IMR-90 (cell line): Measurements from ENCODE around the gene ELFN1. TPM values are rescaled to one million over a fixed set of nuclear protein-coding genes. Genes with fewer than 3 reads are reported as not detected.

ENCODE experiments used
- ATAC-seq: fragments of 200-7000 bp; cut with Tn5 transposase; 2 replicates; pipeline ENCODE4 v1.9.1; 2020; ENCODE audit warnings: low read depth, mild to moderate bottlenecking, moderate library complexity
- BruUV-seq: library from RNA; stranded (reverse); fragments of 400-500 nt; replicated peaks from 2 replicates; lab custom pipeline; 2021; lab: Mats Ljungman, UMichigan
- CTCF ChIA-PET: fragments of 300-600 bp; formaldehyde crosslinking; extraction: SDS; loops from one replicate; lab custom pipeline; 2021; ENCODE audit warnings: antibody characterized with exemption; lab: Yijun Ruan, JAX
- POLR2A ChIA-PET: fragments of 300-600 bp; sonication (Branson Sonifier 250); formaldehyde crosslinking; loops from one replicate; lab custom pipeline; 2022; ENCODE audit warnings: antibody characterized with exemption; ENCODE audit not compliant: unreplicated experiment; lab: Charles Lee
- DNase-seq: peaks from one replicate; pipeline ENCODE4 v3.0.0; 2013
- H2AFZ ChIP-seq: replicated peaks from 2 replicates; pipeline ENCODE3; 2013; ENCODE audit warnings: low read length, mild to moderate bottlenecking; ENCODE audit not compliant: poor library complexity
- H2AK5ac ChIP-seq: 2 replicates; pipeline ENCODE4 v1.6.1; 2013; ENCODE audit warnings: low read depth, low read length, inconsistent platforms
- H2AK9ac ChIP-seq: replicated peaks from 2 replicates; pipeline ENCODE3; 2013; ENCODE audit warnings: mild to moderate bottlenecking, low read depth, low read length, moderate library complexity; ENCODE audit not compliant: poor library complexity
- H2BK120ac ChIP-seq: 2 replicates; pipeline ENCODE4 v1.6.1; 2013; ENCODE audit warnings: low read depth, low read length, inconsistent platforms
- H2BK15ac ChIP-seq: 3 replicates; pipeline ENCODE4 v1.6.1; 2013; ENCODE audit warnings: low read depth, low read length, inconsistent platforms
- H2BK20ac ChIP-seq: 2 replicates; pipeline ENCODE4 v1.6.1; 2013; ENCODE audit warnings: low read depth, mild to moderate bottlenecking, inconsistent platforms, low read length, moderate library complexity
- H2BK5ac ChIP-seq: 2 replicates; pipeline ENCODE4 v1.6.1; 2013; ENCODE audit warnings: mild to moderate bottlenecking, low read depth, low read length, inconsistent platforms; ENCODE audit not compliant: poor library complexity, severe bottlenecking
- H3K14ac ChIP-seq: replicated peaks from 2 replicates; pipeline ENCODE4 v1.6.1; 2013; ENCODE audit warnings: low read depth, low read length, inconsistent platforms
- H3K18ac ChIP-seq: 2 replicates; pipeline ENCODE4 v1.6.1; 2013; ENCODE audit warnings: low read depth, low read length, control low read depth
- H3K23ac ChIP-seq: 2 replicates; pipeline ENCODE4 v1.6.1; 2013; ENCODE audit warnings: low read depth, low read length, inconsistent platforms
- H3K27ac ChIP-seq: 2 replicates; pipeline ENCODE4 v1.5.1; 2013; ENCODE audit warnings: mild to moderate bottlenecking, control low read depth, low read length; ENCODE audit not compliant: insufficient read depth
- H3K27me3 ChIP-seq: 2 replicates; pipeline ENCODE4 v1.6.1; 2013; ENCODE audit warnings: low read length; ENCODE audit not compliant: control insufficient read depth, insufficient read depth
- H3K36me3 ChIP-seq: 2 replicates; pipeline ENCODE4 v1.6.1; 2013; ENCODE audit warnings: low read length, mixed read lengths; ENCODE audit not compliant: control insufficient read depth, insufficient read depth
- H3K4ac ChIP-seq: 2 replicates; pipeline ENCODE4 v1.6.1; 2013; ENCODE audit warnings: low read depth, low read length, inconsistent platforms
- H3K4me1 ChIP-seq: 2 replicates; pipeline ENCODE4 v1.6.1; 2013; ENCODE audit warnings: low read length, mixed read lengths; ENCODE audit not compliant: control insufficient read depth, insufficient read depth
- H3K4me2 ChIP-seq: 2 replicates; pipeline ENCODE4 v1.6.1; 2013; ENCODE audit warnings: low read depth, mild to moderate bottlenecking, control low read depth, low read length, moderate library complexity
- H3K4me3 ChIP-seq: 2 replicates; pipeline ENCODE4 v1.5.1; 2013; ENCODE audit warnings: low read depth, mild to moderate bottlenecking, control low read depth, low read length, moderate library complexity; ENCODE audit not compliant: insufficient read depth
- H3K56ac ChIP-seq: 2 replicates; pipeline ENCODE4 v1.6.1; 2013; ENCODE audit warnings: low read length, inconsistent platforms; ENCODE audit not compliant: insufficient read depth; ENCODE audit errors: extremely low read depth
- H3K79me1 ChIP-seq, 2 experiments: 2 replicates each; pipeline ENCODE4 v1.6.1; 2013; ENCODE audit warnings: low read length in 2 of 2, inconsistent platforms in 1 of 2, low read depth in 1 of 2
- H3K9ac ChIP-seq: 2 replicates; pipeline ENCODE4 v1.6.1; 2013; ENCODE audit warnings: low read depth, low read length, control low read depth
- H3K9me1 ChIP-seq: 2 replicates; pipeline ENCODE4 v1.6.1; 2013; ENCODE audit warnings: low read length, inconsistent platforms; ENCODE audit not compliant: insufficient read depth
- H3K9me3 ChIP-seq: 2 replicates; pipeline ENCODE4 v1.6.1; 2013; ENCODE audit warnings: low read length; ENCODE audit not compliant: control insufficient read depth, insufficient read depth
- H4K20me1 ChIP-seq: 2 replicates; pipeline ENCODE4 v1.6.1; 2013; ENCODE audit warnings: low read length, inconsistent platforms; ENCODE audit not compliant: insufficient read depth
- H4K5ac ChIP-seq: 2 replicates; pipeline ENCODE4 v1.6.1; 2013; ENCODE audit warnings: mild to moderate bottlenecking, low read depth, low read length, control low read depth
- H4K8ac ChIP-seq, 2 experiments: 2 replicates each; pipeline ENCODE4 v1.6.1; 2013; ENCODE audit warnings: low read depth in 2 of 2, low read length in 2 of 2, control low read depth in 1 of 2, inconsistent platforms in 1 of 2
- H4K91ac ChIP-seq: 2 replicates; pipeline ENCODE4 v1.6.1; 2013; ENCODE audit warnings: low read depth, low read length, inconsistent platforms; ENCODE audit not compliant: insufficient read depth
- BHLHE40 ChIP-seq: fragments of 150-350 bp; IDR thresholded peaks from 2 replicates; pipeline ENCODE4 v1.6.1; 2016; ENCODE audit warnings: mild to moderate bottlenecking, low read depth, low read length
- CEBPB ChIP-seq: IDR thresholded peaks from 2 replicates; pipeline ENCODE4 v1.6.1; 2012; ENCODE audit warnings: low read depth, low read length, improper control_type of control experiment
- FOS ChIP-seq: fragments of 150-350 bp; IDR thresholded peaks from 2 replicates; pipeline ENCODE4 v1.6.1; 2016; ENCODE audit warnings: low read depth, low read length
- MAFK ChIP-seq: IDR thresholded peaks from 2 replicates; pipeline ENCODE4 v1.6.1; 2012; ENCODE audit warnings: low read depth, low read length, improper control_type of control experiment
- MXI1 ChIP-seq: IDR thresholded peaks from 2 replicates; pipeline ENCODE4 v1.6.1; 2012; ENCODE audit warnings: low read depth, mild to moderate bottlenecking, low read length, moderate library complexity, borderline replicate concordance
- NFE2L2 ChIP-seq: fragments of 150-350 bp; IDR thresholded peaks from 2 replicates; pipeline ENCODE4 v1.6.1; 2016; ENCODE audit warnings: low read depth, mild to moderate bottlenecking, low read length
- POLR2A ChIP-seq: IDR thresholded peaks from 2 replicates; pipeline ENCODE4 v1.6.1; 2012; ENCODE audit warnings: mild to moderate bottlenecking, low read depth, low read length
- RAD21 ChIP-seq: IDR thresholded peaks from 2 replicates; pipeline ENCODE4 v1.6.1; 2012; ENCODE audit warnings: low read length, improper control_type of control experiment
- RCOR1 ChIP-seq: IDR thresholded peaks from 2 replicates; pipeline ENCODE4 v1.6.1; 2012; ENCODE audit warnings: mild to moderate bottlenecking, low read length, improper control_type of control experiment; ENCODE audit not compliant: insufficient replicate concordance
- RFX5 ChIP-seq: IDR thresholded peaks from 2 replicates; pipeline ENCODE4 v1.8.0; 2012; ENCODE audit warnings: low read depth, mild to moderate bottlenecking, low read length, moderate library complexity
- SMC3 ChIP-seq: fragments of 150-350 bp; IDR thresholded peaks from 2 replicates; pipeline ENCODE4 v1.6.1; 2016; ENCODE audit warnings: low read depth, mild to moderate bottlenecking, antibody characterized with exemption, low read length, moderate library complexity
- WGBS, 2 experiments: methylation state at CpG; one replicate each; pipeline versions ENCODE4 v1.1.5 to v1.1.7; 2013; ENCODE audit warnings: missing lambda C conversion rate in 2 of 2; ENCODE audit not compliant: insufficient read length in 1 of 2; ENCODE audit errors: extremely low coverage in 2 of 2; 5-methylcytosine and 5-hydroxymethylcytosine counted together
- dilution Hi-C: fragments of 300-500 bp; cut with HindIII; formaldehyde crosslinking; loops from one replicate; pipeline ENCODE4 v1.14.3; 2018; ENCODE audit warnings: low sequenced_read_pairs; ENCODE audit not compliant: unreplicated experiment
- in situ Hi-C: fragments of 300-500 bp; cut with MboI; formaldehyde crosslinking; loops from 3 replicates; pipeline ENCODE4 v1.14.3; 2019; ENCODE audit warnings: low sequenced_read_pairs, inconsistent platforms, mixed read lengths
- intact Hi-C: fragments of 100-400 bp; cut with micrococcal nuclease; formaldehyde crosslinking; loops from 2 replicates; pipeline ENCODE4 v1.10.0; 2022
- polyA plus RNA-seq, 3 experiments: library from polyadenylated mRNA; depleted of rRNA; stranded (reverse); fragments of >200 nt; gene quantifications; 2 replicates each; pipeline ENCODE4 v1.2.3, GENCODE V29; 2012; ENCODE audit warnings: low replicate concordance in 1 of 3
- total RNA-seq: library from RNA; depleted of rRNA; stranded (reverse); fragments of >200 nt; gene quantifications from 2 replicates; pipeline ENCODE4 v1.2.3, GENCODE V29; 2012
- TF ChIP-seq, protein P1 (sequence below): fragments of 150-350 bp; IDR thresholded peaks from 2 replicates; pipeline ENCODE4 v1.6.1; 2017; ENCODE audit warnings: mild to moderate bottlenecking, antibody characterized with exemption, low read length, low read depth
- TF ChIP-seq, protein P2 (sequence below): conservative IDR thresholded peaks from 2 replicates; pipeline ENCODE4 v1.5.1; 2012; ENCODE audit warnings: mild to moderate bottlenecking, low read depth, low read length, improper control_type of control experiment

The ELFN1 gene
- total and polyA plus RNA-seq, 2 of the 4 experiments (the other 2 are of a cell fraction), result 1.6 to 5.2 TPM

DNA sequence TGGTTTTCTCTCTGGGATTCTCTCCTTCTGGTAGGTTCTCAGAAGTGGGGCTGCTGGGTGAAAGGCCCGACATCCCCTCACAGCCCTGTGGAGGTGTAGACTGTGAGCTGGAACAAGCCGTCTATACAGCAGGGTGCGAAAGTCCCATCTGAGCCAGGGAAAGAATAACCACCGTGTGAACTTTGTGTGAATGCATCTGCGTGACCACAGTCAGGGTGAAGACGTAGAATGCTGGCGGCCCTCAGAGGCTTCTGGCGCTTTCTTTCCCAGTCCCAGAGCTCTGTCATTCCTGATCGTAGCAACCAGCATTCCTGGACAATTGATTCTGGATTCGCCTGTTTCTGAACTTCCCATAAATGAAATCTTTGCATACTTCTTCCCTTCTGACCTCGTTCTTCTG lies 30.0 kb downstream of the ELFN1 start:
- Histone ChIP-seq H3K4ac (no peak overlapping the region), H3K18ac (no peak overlapping the region), H2AK5ac (no peak overlapping the region), H3K27me3 (peaks cover 7% of the 10 kb centered on the region), H3K79me1 (no peaks in the 10 kb centered on the region), H3K27ac (no peak overlapping the region), H3K4me2 (no peak overlapping the region), H2BK5ac (no peak overlapping the region), H4K5ac (no peak overlapping the region), H3K23ac (no peak overlapping the region), H3K14ac (no peak overlapping the region), H3K9ac (no peak overlapping the region), H4K91ac (no peak overlapping the region), H3K9me1 (no peaks in the 10 kb centered on the region), H3K56ac (no peak overlapping the region), H2AFZ (no peak overlapping the region), H2AK9ac (no peak overlapping the region), H3K9me3 (peaks cover 2% of the 10 kb centered on the region), H2BK15ac (no peak overlapping the region), H3K4me3 (no peak overlapping the region), H2BK20ac (no peak overlapping the region), H3K4me1 (no peaks in the 10 kb centered on the region), H2BK120ac (no peak overlapping the region), H4K8ac (no peak overlapping the region), H3K36me3 (no peaks in the 10 kb centered on the region), H4K20me1 (no peaks in the 10 kb centered on the region)
- no peak for DNase-seq
- BruUV-seq, result no TSS peak
- intact Hi-C loops, result no loop called here
- no peak for ATAC-seq
- CTCF ChIA-PET, result no interaction called here
- dilution Hi-C loops, result no loop called here
- POLR2A ChIA-PET, result no interaction called here
- in situ Hi-C loops, result no loop called here
- WGBS, 2 experiments, result 77% methylated on average over 4 of the region's 11 CpGs; no CpG with 5 or more reads in 1 of the 2 experiments
- TF ChIP-seq MXI1 (no peak), MAFK (no peak), FOS (no peak), NFE2L2 (no peak), BHLHE40 (no peak), RFX5 (no peak), SMC3 (no peak), CEBPB (no peak), RCOR1 (no peak), RAD21 (no peak), POLR2A (no peak)
- TF ChIP-seq, protein P1, sequence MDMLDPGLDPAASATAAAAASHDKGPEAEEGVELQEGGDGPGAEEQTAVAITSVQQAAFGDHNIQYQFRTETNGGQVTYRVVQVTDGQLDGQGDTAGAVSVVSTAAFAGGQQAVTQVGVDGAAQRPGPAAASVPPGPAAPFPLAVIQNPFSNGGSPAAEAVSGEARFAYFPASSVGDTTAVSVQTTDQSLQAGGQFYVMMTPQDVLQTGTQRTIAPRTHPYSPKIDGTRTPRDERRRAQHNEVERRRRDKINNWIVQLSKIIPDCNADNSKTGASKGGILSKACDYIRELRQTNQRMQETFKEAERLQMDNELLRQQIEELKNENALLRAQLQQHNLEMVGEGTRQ, result no peak
- TF ChIP-seq, protein P2, sequence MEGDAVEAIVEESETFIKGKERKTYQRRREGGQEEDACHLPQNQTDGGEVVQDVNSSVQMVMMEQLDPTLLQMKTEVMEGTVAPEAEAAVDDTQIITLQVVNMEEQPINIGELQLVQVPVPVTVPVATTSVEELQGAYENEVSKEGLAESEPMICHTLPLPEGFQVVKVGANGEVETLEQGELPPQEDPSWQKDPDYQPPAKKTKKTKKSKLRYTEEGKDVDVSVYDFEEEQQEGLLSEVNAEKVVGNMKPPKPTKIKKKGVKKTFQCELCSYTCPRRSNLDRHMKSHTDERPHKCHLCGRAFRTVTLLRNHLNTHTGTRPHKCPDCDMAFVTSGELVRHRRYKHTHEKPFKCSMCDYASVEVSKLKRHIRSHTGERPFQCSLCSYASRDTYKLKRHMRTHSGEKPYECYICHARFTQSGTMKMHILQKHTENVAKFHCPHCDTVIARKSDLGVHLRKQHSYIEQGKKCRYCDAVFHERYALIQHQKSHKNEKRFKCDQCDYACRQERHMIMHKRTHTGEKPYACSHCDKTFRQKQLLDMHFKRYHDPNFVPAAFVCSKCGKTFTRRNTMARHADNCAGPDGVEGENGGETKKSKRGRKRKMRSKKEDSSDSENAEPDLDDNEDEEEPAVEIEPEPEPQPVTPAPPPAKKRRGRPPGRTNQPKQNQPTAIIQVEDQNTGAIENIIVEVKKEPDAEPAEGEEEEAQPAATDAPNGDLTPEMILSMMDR, result no peak
